Cardiac muscle cell (in vitro differentiated cells and primary cell): ENCODE measurements around the gene ZMYM2. TPM values are rescaled to one million over a fixed set of nuclear protein-coding genes. Genes with fewer than 3 reads are reported as not detected.

Experiments
- DNase-seq, 2 donors: peaks; one replicate each; pipeline versions ENCODE4 v3.0.0 to v3.0.0-alpha.2; 2010 to 2017; ENCODE audit warnings: low read depth in 1 of 2, low spot score in 1 of 2
- H3K27ac ChIP-seq: fragments of 200-600 bp; sonication (generic); 2 replicates; pipeline ENCODE4 v1.5.1; 2016
- H3K27me3 ChIP-seq: fragments of 200-600 bp; sonication (generic); 2 replicates; pipeline ENCODE4 v1.6.0; 2016; ENCODE audit warnings: control low read depth
- H3K36me3 ChIP-seq: fragments of 200-600 bp; sonication (generic); 2 replicates; pipeline ENCODE4 v1.5.1; 2016; ENCODE audit warnings: control low read depth
- H3K4me1 ChIP-seq: fragments of 200-600 bp; sonication (generic); 2 replicates; pipeline ENCODE4 v1.8.1; 2017; ENCODE audit warnings: low read depth, mild to moderate bottlenecking, mixed run types
- H3K4me3 ChIP-seq: fragments of 200-600 bp; sonication (generic); 2 replicates; pipeline ENCODE4 v1.5.1; 2016; ENCODE audit warnings: mild to moderate bottlenecking
- H3K9me3 ChIP-seq: fragments of 200-600 bp; sonication (generic); 2 replicates; pipeline ENCODE4 v1.5.1; 2017; ENCODE audit warnings: low read depth, mild to moderate bottlenecking, control low read depth
- CTCF ChIP-seq: IDR thresholded peaks from 2 replicates; pipeline ENCODE4 v1.5.1; 2012; ENCODE audit warnings: low read depth, mild to moderate bottlenecking, low read length
- polyA plus RNA-seq: library from polyadenylated mRNA; unstranded; fragments of >200 nt; fragmentation: Nextera tagmentation; extraction: Ambion mirVana; gene quantifications from 2 replicates; pipeline ENCODE4 v1.2.1, GENCODE V29; 2016
- total RNA-seq: library from RNA; depleted of rRNA; stranded (reverse); fragments of >200 nt; gene quantifications from 2 replicates; pipeline ENCODE4 v1.2.3, GENCODE V29; 2016

ZMYM2 gene
- total and polyA plus RNA-seq, 2 experiments from 2014 or later = 42.5 to 82.1 TPM

- Histone ChIP-seq H3K27ac (no peak overlapping the region), H3K27me3 (no peaks in the 10 kb centered on the region), H3K4me1 (peaks cover 4% of the 10 kb centered on the region), H3K4me3 (no peak overlapping the region), H3K9me3 (no peaks in the 10 kb centered on the region), H3K36me3 (no peaks in the 10 kb centered on the region)
- TF ChIP-seq CTCF = no peak
- DNase-seq = no peak
Observed at GRCh38 chr13:20116213-20116612, 157.7 kb downstream of the ZMYM2 start.

- TF ChIP-seq CTCF = no peak
- peaks cover 4% of the 10 kb centered on the region for H3K4me1 ChIP-seq
- no peaks in the 10 kb centered on the region for H3K36me3 ChIP-seq
- DNase-seq = peak; percentile 36 to 68
- no peaks in the 10 kb centered on the region for H3K9me3 ChIP-seq
- peak overlapping the region; percentile 14 for H3K4me3 ChIP-seq
- H3K27ac ChIP-seq = no peak overlapping the region
- H3K27me3 ChIP-seq = no peaks in the 10 kb centered on the region
Observed at GRCh38 chr13:20118268-20119140, 160.0 kb downstream of the ZMYM2 start.

- Histone ChIP-seq H3K36me3 (no peaks in the 10 kb centered on the region), H3K27ac (peak overlapping the region; percentile 33), H3K4me1 (peaks cover 5% of the 10 kb centered on the region), H3K27me3 (no peaks in the 10 kb centered on the region), H3K4me3 (no peak overlapping the region), H3K9me3 (no peaks in the 10 kb centered on the region)
- TF ChIP-seq CTCF = no peak
- no peak for DNase-seq
Observed at GRCh38 chr13:20119960-20120359, 161.4 kb downstream of the ZMYM2 start.

GRCh38 chr13:20121159-20121525, 162.6 kb downstream of the ZMYM2 start:
- DNase-seq = peak in 1 of 2 donors; percentile 41
- H3K27ac ChIP-seq = peak overlapping the region; percentile 27
- no peak for TF ChIP-seq CTCF
- peaks cover 17% of the 10 kb centered on the region for H3K4me1 ChIP-seq
- no peaks in the 10 kb centered on the region for H3K36me3 ChIP-seq
- no peak overlapping the region for H3K4me3 ChIP-seq
- no peaks in the 10 kb centered on the region for H3K9me3 ChIP-seq
- no peaks in the 10 kb centered on the region for H3K27me3 ChIP-seq

GRCh38 chr13:20124303-20124702, 165.8 kb downstream of the ZMYM2 start:
- H3K4me3 ChIP-seq = no peak overlapping the region
- no peaks in the 10 kb centered on the region for H3K9me3 ChIP-seq
- no peak for DNase-seq
- peaks cover 39% of the 10 kb centered on the region for H3K4me1 ChIP-seq
- no peaks in the 10 kb centered on the region for H3K36me3 ChIP-seq
- TF ChIP-seq CTCF = no peak
- H3K27me3 ChIP-seq = no peaks in the 10 kb centered on the region
- H3K27ac ChIP-seq = no peak overlapping the region
